Loucy (cell line): ENCODE data around the gene POMT1.

Experiments used
- CTCF ChIP-seq: fragments of 200-600 bp; sonication (generic); conservative IDR thresholded peaks from 2 replicates; pipeline ENCODE4 v1.5.1; 2014; ENCODE audit warnings: mild to moderate bottlenecking, antibody characterized with exemption, low read length
- EZH2phosphoT487 ChIP-seq: fragments of 200-600 bp; IDR thresholded peaks from 2 replicates; pipeline ENCODE4 v1.6.1; 2018; ENCODE audit warnings: antibody characterized with exemption, mild to moderate bottlenecking, moderate library complexity, borderline replicate concordance

- TF ChIP-seq CTCF (no peak), EZH2phosphoT487 (no peak)
These were observed 25.5 kb downstream of the POMT1 start for GRCh38 chr9:131528186-131528585.
